ENCODE data around the gene NPAS1. TPM values are rescaled to one million over a fixed set of nuclear protein-coding genes. Genes with fewer than 3 reads are reported as not detected.
A peak's percentile ranks its signal among the peaks of the same experiment; 100 is the strongest.

Gene NPAS1
- total RNA-seq, 1 donor from 2014 or later = 0.49 TPM

DNA sequence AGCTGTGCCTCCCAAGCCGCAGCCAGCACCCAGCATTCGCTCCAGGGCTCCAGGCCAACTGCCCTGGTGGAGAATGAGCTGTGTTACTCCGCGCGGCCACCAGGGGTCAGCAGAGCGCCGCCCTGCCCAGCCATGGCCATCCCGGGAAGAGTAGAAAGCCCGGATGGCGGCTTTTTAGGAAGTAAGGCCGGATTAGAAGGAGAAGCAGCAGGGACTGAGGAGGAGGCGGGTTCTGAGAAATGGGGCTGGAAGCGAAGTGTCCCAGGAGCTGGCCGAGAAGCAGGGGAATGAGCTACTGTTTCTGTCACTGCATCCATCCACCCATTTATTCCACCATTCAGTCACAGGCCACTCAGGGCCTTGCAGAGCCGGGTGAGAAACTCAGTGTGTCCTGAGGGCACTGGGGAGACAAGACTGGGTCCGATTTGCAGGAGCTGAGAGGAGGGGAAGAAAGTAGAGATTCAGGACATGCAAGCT, 6.6 kb upstream of the NPAS1 start:
- intact Hi-C loops (cut with micrococcal nuclease) = loop anchor here (1.0 kb wide), 4 partner anchors 19 to 234 kb away; partner anchors contain the start of gene TMEM160
- H3K27me3 Mint-ChIP-seq (ENCODE audit: insufficient read depth) = peaks cover 23% of the 10 kb centered on the region
- no peak overlapping the region for H3K27ac Mint-ChIP-seq
- peaks cover 11% of the 10 kb centered on the region for H3K4me1 Mint-ChIP-seq (ENCODE audit: low read depth)
- no peaks in the 10 kb centered on the region for H3K9me3 Mint-ChIP-seq
- H3K4me3 Mint-ChIP-seq = no peak overlapping the region
- H3K36me3 Mint-ChIP-seq (ENCODE audit: low read depth) = no peaks in the 10 kb centered on the region
- peak; percentile 54 for DNase-seq (ENCODE audit: low spot score)

DNA sequence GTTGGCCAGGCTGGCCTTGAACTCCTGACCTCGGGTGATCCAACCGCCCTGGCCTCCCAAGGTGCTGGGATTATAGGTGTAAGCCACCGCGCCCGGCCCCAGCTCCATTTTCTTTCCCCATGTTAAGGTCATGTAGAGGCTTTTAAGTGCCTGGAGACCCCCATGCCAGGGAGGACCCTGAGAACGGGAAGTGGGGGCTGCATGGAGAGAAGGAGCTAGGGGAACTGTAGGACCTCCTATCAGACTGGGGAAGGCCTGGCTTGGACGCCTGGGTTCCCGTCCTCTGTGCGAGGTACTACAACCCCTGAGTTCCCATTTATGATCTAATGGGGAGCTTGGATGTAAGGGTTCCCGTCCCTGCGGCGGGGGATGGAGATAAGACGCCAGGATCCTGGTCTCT, 714 bp upstream of the NPAS1 start:
- Mint-ChIP-seq H3K27me3 (ENCODE audit: insufficient read depth) (peaks cover 52% of the 10 kb centered on the region), H3K36me3 (ENCODE audit: low read depth) (peaks cover 1% of the 10 kb centered on the region), H3K27ac (no peak overlapping the region), H3K4me3 (no peak overlapping the region), H3K9me3 (no peaks in the 10 kb centered on the region), H3K4me1 (ENCODE audit: low read depth) (peaks cover 6% of the 10 kb centered on the region)
- no peak for DNase-seq (ENCODE audit: low spot score)
- intact Hi-C loops (cut with micrococcal nuclease) = no loop called here

DNA sequence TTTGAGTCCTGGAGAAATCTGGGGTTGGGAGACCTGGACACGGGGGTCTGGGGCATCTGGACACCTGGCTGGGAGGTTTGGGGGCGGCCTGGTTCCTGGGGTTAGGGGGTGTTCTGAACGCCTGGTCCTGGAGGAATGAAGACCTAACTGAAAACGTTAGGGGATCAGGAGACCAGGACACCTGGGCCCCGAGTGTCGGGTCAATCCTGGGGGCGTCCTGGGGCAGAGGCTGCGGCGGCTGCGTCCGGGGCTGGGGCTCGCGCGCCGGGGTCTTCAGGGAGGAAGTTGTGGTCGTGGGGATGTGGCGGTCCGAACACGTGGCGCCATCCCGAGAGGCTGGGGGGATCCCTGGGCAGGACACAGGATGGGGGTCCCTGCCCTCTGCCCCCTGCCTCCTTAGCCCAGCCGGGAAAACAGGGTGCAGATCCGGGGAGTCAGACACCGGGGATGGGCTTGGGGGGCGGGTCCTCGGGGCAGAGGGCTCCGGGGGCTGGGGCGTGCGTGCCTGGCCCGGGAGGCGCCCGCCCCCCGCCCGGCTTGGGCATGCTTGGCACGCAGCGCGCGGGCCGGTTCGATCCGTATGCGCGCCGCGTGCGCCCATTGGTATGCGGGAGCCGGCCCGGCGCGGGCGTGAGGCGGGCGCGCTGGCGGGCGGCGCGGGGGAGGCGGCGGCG, 632 bp downstream of the NPAS1 start:
- intact Hi-C loops (cut with micrococcal nuclease) = no loop called here
- peaks cover 6% of the 10 kb centered on the region for H3K4me1 Mint-ChIP-seq (ENCODE audit: low read depth)
- no peak for DNase-seq (ENCODE audit: low spot score)
- H3K36me3 Mint-ChIP-seq (ENCODE audit: low read depth) = peaks cover 1% of the 10 kb centered on the region
- peaks cover 60% of the 10 kb centered on the region for H3K27me3 Mint-ChIP-seq (ENCODE audit: insufficient read depth)
- no peaks in the 10 kb centered on the region for H3K9me3 Mint-ChIP-seq
- no peak overlapping the region for H3K4me3 Mint-ChIP-seq
- H3K27ac Mint-ChIP-seq = no peak overlapping the region

DNA sequence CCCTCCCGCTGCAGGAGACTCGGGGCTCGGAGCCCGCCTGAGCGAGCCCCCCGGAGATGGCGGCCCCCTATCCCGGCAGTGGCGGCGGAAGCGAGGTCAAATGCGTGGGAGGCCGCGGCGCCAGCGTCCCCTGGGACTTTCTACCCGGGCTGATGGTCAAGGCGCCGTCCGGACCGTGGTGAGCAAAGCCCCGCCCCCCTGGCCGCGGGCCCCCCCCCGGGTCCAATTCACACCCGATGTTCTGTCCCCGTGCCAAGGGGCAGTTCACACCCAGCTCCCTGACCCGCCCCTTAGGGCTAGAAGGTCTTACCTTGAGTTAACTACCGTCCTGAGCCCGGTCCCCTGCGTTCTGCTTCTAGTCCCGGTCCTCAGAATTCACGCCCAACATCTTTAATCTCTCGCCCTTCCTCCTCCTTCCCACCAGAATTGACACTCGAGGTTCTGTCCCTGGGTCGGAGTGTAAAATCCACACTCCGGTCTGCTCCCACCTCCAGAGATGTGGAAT, 1.4 kb downstream of the NPAS1 start:
- DNase-seq (ENCODE audit: low spot score) = no peak
- Mint-ChIP-seq H3K27ac (no peak overlapping the region), H3K27me3 (ENCODE audit: insufficient read depth) (peaks cover 62% of the 10 kb centered on the region), H3K4me1 (ENCODE audit: low read depth) (peaks cover 6% of the 10 kb centered on the region), H3K36me3 (ENCODE audit: low read depth) (peaks cover 1% of the 10 kb centered on the region), H3K4me3 (no peak overlapping the region), H3K9me3 (no peaks in the 10 kb centered on the region)
- intact Hi-C loops (cut with micrococcal nuclease) = no loop called here

DNA sequence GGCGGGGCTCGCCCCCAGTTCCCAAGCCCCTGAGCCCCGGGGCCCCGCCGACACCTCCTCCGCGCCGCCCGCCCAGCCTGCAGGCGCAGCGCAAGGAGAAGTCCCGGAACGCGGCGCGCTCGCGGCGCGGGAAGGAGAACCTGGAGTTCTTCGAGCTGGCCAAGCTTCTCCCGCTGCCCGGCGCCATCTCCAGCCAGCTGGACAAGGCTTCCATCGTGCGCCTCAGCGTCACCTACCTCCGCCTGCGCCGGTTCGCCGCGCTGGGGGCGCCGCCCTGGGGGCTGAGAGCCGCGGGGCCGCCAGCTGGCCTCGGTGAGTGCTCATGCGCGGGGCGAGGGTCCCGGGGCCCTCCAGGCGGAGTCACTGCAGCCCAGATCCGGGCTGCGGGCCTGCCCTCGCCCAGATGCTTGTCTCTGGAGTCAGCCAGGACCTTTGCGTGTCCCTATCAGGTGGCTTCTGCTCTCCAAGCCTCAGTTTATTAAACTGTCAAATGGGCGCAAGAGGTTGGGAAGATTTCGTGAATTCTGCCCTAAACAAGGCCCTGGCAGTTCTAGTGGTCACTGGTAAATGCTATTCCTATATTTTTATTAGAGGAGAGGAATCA, 2.0 kb downstream of the NPAS1 start:
- Mint-ChIP-seq H3K27me3 (ENCODE audit: insufficient read depth) (peaks cover 68% of the 10 kb centered on the region), H3K27ac (no peak overlapping the region), H3K36me3 (ENCODE audit: low read depth) (peaks cover 1% of the 10 kb centered on the region), H3K4me1 (ENCODE audit: low read depth) (peaks cover 6% of the 10 kb centered on the region), H3K4me3 (no peak overlapping the region), H3K9me3 (no peaks in the 10 kb centered on the region)
- intact Hi-C loops (cut with micrococcal nuclease) = no loop called here
- no peak for DNase-seq (ENCODE audit: low spot score)

DNA sequence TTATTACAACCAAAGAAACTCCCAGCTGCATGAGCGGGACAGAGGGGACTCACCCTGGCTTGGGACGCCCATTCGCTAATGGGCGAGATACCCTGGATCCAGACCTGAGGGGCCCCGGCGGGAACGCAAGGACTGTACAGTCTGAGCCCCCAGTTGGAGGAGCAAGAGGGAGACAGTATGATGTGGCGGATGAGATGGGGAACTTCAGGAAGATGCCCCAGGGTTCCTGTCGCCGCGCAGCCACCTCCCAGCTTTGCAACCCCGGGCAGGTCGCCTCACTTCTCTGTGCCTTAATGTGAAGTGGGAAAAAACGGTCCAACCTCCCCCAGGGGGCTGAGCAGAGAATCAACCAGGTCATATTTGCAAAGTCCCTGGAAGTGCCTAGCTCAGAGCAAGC, 2.5 kb downstream of the NPAS1 start:
- no peaks in the 10 kb centered on the region for H3K9me3 Mint-ChIP-seq
- H3K4me3 Mint-ChIP-seq = no peak overlapping the region
- H3K27ac Mint-ChIP-seq = no peak overlapping the region
- peaks cover 68% of the 10 kb centered on the region for H3K27me3 Mint-ChIP-seq (ENCODE audit: insufficient read depth)
- peaks cover 6% of the 10 kb centered on the region for H3K4me1 Mint-ChIP-seq (ENCODE audit: low read depth)
- peaks cover 1% of the 10 kb centered on the region for H3K36me3 Mint-ChIP-seq (ENCODE audit: low read depth)
- intact Hi-C loops (cut with micrococcal nuclease) = no loop called here
- DNase-seq (ENCODE audit: low spot score) = no peak

DNA sequence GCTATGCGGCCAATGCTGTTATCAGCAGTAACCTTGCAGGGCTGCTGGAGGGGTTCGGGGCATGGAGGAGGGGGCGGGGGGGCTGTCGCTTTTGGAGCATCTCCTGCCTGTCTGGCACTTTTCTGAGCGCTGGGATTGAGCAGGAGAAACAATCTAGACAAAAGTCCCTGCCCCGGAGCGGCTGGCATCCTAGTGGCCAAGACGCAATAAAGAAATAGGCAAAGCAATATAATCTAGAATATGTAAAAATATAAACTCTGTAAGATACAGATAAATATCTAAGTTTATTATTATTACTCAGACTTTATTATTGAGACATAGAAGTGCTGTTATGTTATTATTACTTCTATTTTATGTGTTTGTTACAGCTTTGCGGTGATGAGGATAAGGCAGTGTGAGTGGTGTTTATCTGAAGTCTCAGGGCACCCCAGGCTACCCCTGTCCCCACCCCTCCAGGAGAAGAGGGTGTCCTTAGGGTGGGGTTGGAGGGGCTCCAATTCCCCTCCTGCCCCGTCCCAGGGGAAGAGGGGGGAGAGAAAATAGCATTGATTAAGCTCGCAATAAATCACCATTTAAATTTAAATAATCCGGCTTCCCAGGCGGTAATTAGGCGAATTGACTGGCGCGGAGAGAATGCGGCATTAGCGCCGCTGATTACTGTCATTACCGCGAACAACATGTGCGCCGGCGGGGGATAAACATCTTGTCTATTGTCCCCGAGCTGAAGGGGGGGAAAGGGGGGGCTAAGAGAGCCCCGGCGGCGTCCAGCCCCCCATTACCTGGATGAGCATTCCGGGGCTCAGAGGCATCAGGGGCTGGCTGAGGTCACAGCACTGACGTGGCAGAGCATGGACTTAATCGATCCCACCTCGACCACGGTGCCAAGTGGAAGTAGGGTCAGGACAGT, 3.2 kb downstream of the NPAS1 start:
- H3K27ac Mint-ChIP-seq = no peak overlapping the region
- no peak for DNase-seq (ENCODE audit: low spot score)
- H3K9me3 Mint-ChIP-seq = no peaks in the 10 kb centered on the region
- intact Hi-C loops (cut with micrococcal nuclease) = no loop called here
- H3K4me1 Mint-ChIP-seq (ENCODE audit: low read depth) = peaks cover 6% of the 10 kb centered on the region
- H3K36me3 Mint-ChIP-seq (ENCODE audit: low read depth) = peaks cover 1% of the 10 kb centered on the region
- H3K4me3 Mint-ChIP-seq = no peak overlapping the region
- peaks cover 70% of the 10 kb centered on the region for H3K27me3 Mint-ChIP-seq (ENCODE audit: insufficient read depth)

DNA sequence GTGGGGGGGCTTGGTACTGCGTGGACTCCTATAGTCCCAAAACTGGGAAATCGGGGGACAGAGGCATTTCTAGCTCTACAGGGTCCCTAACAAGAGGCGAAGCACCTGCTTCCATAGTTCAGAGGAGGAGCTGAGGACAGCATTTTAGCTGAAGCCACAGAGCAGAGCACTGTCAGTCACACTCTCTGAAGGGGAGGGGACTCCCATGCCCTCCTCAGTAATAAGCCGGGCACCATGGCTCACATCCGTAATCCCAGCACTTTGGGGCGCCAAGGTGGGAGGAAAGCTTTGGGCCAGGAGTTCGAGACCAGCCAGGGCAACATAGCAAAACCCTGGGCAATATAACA, 3.8 kb downstream of the NPAS1 start:
- no peak for DNase-seq (ENCODE audit: low spot score)
- H3K27ac Mint-ChIP-seq = no peak overlapping the region
- intact Hi-C loops (cut with micrococcal nuclease) = no loop called here
- H3K4me1 Mint-ChIP-seq (ENCODE audit: low read depth) = peaks cover 6% of the 10 kb centered on the region
- H3K27me3 Mint-ChIP-seq (ENCODE audit: insufficient read depth) = peaks cover 73% of the 10 kb centered on the region
- no peak overlapping the region for H3K4me3 Mint-ChIP-seq
- H3K9me3 Mint-ChIP-seq = no peaks in the 10 kb centered on the region
- H3K36me3 Mint-ChIP-seq (ENCODE audit: low read depth) = peaks cover 1% of the 10 kb centered on the region

DNA sequence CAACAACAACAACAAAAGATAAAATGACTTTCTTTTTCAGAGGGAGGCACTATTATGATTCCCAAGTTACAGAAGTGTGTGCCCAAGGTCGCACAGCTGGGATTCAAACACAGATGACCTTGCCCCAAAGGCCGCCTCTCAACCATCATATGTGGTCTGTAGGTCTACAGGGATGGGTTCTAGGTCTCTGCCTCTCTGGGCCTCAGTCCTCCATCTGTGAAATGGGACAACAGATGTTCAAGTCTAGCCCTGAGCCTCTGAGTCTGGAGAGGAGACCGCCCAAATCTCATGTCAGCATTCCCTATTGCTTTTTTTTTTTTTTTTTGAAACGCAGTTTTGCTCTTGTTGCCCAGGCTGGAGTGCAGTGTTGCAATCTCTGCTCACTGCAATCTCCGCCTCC, 4.9 kb downstream of the NPAS1 start:
- intact Hi-C loops (cut with micrococcal nuclease) = no loop called here
- DNase-seq (ENCODE audit: low spot score) = no peak
- Mint-ChIP-seq H3K4me3 (no peak overlapping the region), H3K27me3 (ENCODE audit: insufficient read depth) (peaks cover 68% of the 10 kb centered on the region), H3K9me3 (no peaks in the 10 kb centered on the region), H3K4me1 (ENCODE audit: low read depth) (peaks cover 6% of the 10 kb centered on the region), H3K27ac (no peak overlapping the region), H3K36me3 (ENCODE audit: low read depth) (no peaks in the 10 kb centered on the region)

DNA sequence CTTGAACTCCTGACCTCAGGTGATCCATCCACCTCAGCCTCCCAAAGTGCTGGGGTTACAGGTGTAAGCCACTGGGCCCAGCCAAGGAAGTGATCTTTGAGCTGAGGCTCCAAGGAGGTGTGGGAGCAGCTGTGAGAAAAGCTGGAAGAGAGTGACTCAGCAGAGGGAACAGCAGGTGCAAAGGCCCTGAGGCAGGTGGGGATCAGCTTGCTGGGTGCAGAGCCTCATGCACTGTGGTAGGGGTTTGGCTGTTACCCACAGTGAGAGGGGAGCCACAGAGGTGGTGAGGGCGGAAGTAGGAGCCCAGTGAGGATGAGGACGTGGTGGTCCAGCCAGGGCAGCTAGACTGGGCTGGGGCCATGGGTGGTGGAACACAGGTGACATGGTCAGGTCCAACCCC, 6.5 kb downstream of the NPAS1 start:
- Mint-ChIP-seq H3K36me3 (ENCODE audit: low read depth) (no peaks in the 10 kb centered on the region), H3K27ac (no peak overlapping the region), H3K4me1 (ENCODE audit: low read depth) (peaks cover 6% of the 10 kb centered on the region), H3K9me3 (no peaks in the 10 kb centered on the region), H3K27me3 (ENCODE audit: insufficient read depth) (peaks cover 74% of the 10 kb centered on the region), H3K4me3 (no peak overlapping the region)
- DNase-seq (ENCODE audit: low spot score) = no peak
- intact Hi-C loops (cut with micrococcal nuclease) = no loop called here

DNA sequence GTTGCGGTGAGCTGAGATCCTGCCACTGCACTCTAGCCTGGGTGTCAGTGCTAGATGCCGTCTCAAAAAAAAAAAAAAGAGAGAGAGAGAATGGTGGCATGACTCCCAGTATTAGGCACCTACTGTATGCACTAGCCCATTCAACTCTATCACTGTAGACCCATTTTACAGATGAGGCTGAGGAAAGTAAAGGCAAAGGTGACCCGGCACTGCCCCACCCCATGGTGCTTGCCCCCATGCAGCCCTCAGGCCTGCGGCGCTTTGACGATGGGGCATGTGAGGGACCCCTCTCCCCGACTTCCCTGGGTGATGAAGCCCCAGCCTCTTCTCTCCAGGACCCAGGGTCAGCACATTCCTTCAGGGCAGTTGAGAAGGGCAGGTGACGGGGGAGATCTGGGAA, 7.3 kb downstream of the NPAS1 start:
- no peaks in the 10 kb centered on the region for H3K9me3 Mint-ChIP-seq
- intact Hi-C loops (cut with micrococcal nuclease) = no loop called here
- H3K36me3 Mint-ChIP-seq (ENCODE audit: low read depth) = no peaks in the 10 kb centered on the region
- peaks cover 6% of the 10 kb centered on the region for H3K4me1 Mint-ChIP-seq (ENCODE audit: low read depth)
- H3K27ac Mint-ChIP-seq = no peak overlapping the region
- no peak for DNase-seq (ENCODE audit: low spot score)
- H3K27me3 Mint-ChIP-seq (ENCODE audit: insufficient read depth) = peaks cover 71% of the 10 kb centered on the region
- H3K4me3 Mint-ChIP-seq = no peak overlapping the region

DNA sequence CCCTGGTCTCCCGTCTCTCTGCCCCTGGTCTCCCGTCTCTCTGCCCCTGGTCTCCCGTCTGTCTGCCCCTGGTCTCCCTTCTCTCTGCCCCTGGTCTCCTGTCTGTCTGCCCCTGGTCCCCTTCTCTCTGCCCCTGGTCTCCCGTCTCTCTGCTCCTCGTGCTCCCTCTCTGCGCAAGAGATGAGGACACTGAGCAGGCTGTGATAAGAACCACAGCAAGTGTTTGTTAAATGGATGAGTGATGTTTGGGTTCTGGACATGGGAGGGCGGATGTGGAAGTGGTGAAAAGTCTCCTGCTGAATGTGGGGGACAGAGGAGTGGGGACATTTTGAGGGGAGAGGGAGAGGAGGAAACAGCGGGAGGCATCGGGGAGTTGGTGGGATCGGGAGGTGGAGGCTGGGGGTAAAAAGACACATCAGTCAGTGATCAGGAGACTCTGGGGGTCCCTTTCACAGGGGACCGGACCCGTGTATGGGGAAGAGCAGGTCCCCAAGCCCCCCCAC, 8.0 kb downstream of the NPAS1 start:
- intact Hi-C loops (cut with micrococcal nuclease) = no loop called here
- no peak overlapping the region for H3K27ac Mint-ChIP-seq
- H3K4me3 Mint-ChIP-seq = no peak overlapping the region
- no peaks in the 10 kb centered on the region for H3K36me3 Mint-ChIP-seq (ENCODE audit: low read depth)
- peaks cover 14% of the 10 kb centered on the region for H3K4me1 Mint-ChIP-seq (ENCODE audit: low read depth)
- H3K9me3 Mint-ChIP-seq = no peaks in the 10 kb centered on the region
- peaks cover 65% of the 10 kb centered on the region for H3K27me3 Mint-ChIP-seq (ENCODE audit: insufficient read depth)
- no peak for DNase-seq (ENCODE audit: low spot score)

DNA sequence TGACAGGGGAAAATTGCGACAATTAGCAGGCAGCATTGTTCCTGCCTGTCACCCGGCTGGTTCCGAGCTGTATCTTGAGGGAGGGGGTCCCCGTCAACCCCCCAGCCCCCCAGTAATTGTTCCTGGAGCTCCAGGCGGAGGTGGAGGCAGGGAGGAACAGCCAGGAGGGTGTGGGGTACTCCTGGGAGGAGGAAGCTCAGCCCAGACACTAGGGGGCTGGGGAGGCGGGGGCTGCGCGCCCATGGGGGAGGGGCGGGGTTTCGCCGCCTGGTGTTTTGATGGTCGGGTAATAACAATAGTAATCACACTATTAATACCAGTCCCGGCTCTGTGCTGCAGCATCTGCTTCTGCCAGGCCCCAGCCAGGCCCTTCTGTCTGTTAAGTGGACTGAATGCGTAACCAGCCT, 8.6 kb downstream of the NPAS1 start:
- Mint-ChIP-seq H3K36me3 (ENCODE audit: low read depth) (no peaks in the 10 kb centered on the region), H3K9me3 (no peaks in the 10 kb centered on the region), H3K27ac (no peak overlapping the region), H3K27me3 (ENCODE audit: insufficient read depth) (peaks cover 59% of the 10 kb centered on the region), H3K4me3 (no peak overlapping the region), H3K4me1 (ENCODE audit: low read depth) (peaks cover 10% of the 10 kb centered on the region)
- DNase-seq (ENCODE audit: low spot score) = no peak
- intact Hi-C loops (cut with micrococcal nuclease) = no loop called here

All from activated T-helper 1 cell treated with anti-CD3 and anti-CD28 coated beads, Interleukin-12 subunit alpha, Interleukin-12 subunit beta, Interleukin-2, Interleukin-4 antibody, amounts not matched to agents 30 ng/mL and 10 ng/mL and 1 ng/mL, durations not matched to agents 14 hours and 24 hours and 36 hours (primary cell).